Epithelial cell of esophagus (primary cell): ENCODE results near the gene DSCAML1.

Experiments used
- DNase-seq: peaks from one replicate; pipeline ENCODE4 v3.0.0; 2010; ENCODE audit warnings: low read depth
- H3K4me3 ChIP-seq: 2 replicates; pipeline ENCODE4 v1.5.1; 2011; ENCODE audit warnings: mild to moderate bottlenecking, low read length, control low read depth
- CTCF ChIP-seq: IDR thresholded peaks from 2 replicates; pipeline ENCODE4 v1.5.1; 2011; ENCODE audit warnings: low read depth, mild to moderate bottlenecking, low read length, control low read depth, inconsistent platforms; ENCODE audit not compliant: insufficient read depth; ENCODE audit errors: missing control alignments

DSCAML1 gene

GRCh38 chr11:117582433-117582832 lies 214.6 kb downstream of the DSCAML1 start:
- DNase-seq: no peak
- TF ChIP-seq CTCF: no peak
- H3K4me3 ChIP-seq: no peak overlapping the region

GRCh38 chr11:117580866-117581265 lies 216.2 kb downstream of the DSCAML1 start:
- DNase-seq: no peak
- no peak for TF ChIP-seq CTCF
- no peak overlapping the region for H3K4me3 ChIP-seq

- DNase-seq: no peak
- H3K4me3 ChIP-seq: no peak overlapping the region
- no peak for TF ChIP-seq CTCF
These were observed 217.9 kb downstream of the DSCAML1 start for GRCh38 chr11:117579161-117579560.

GRCh38 chr11:117575856-117576255 lies 221.2 kb downstream of the DSCAML1 start:
- no peak for DNase-seq
- no peak overlapping the region for H3K4me3 ChIP-seq
- no peak for TF ChIP-seq CTCF

GRCh38 chr11:117574551-117574950 lies 222.5 kb downstream of the DSCAML1 start:
- DNase-seq: no peak
- no peak for TF ChIP-seq CTCF
- no peak overlapping the region for H3K4me3 ChIP-seq

GRCh38 chr11:117573326-117573725 lies 223.7 kb downstream of the DSCAML1 start:
- no peak for TF ChIP-seq CTCF
- no peak overlapping the region for H3K4me3 ChIP-seq
- no peak for DNase-seq

GRCh38 chr11:117572671-117573070 lies 224.3 kb downstream of the DSCAML1 start:
- no peak for TF ChIP-seq CTCF
- DNase-seq: no peak
- H3K4me3 ChIP-seq: no peak overlapping the region
